ENCODE measurements around the gene BRINP3. TPM values are rescaled to one million over a fixed set of nuclear protein-coding genes. Genes with fewer than 3 reads are reported as not detected.

BRINP3 gene
- total RNA-seq, 4 donors from 2014 or later, result 5.0 to 30.3 (median 14.1) TPM

DNA sequence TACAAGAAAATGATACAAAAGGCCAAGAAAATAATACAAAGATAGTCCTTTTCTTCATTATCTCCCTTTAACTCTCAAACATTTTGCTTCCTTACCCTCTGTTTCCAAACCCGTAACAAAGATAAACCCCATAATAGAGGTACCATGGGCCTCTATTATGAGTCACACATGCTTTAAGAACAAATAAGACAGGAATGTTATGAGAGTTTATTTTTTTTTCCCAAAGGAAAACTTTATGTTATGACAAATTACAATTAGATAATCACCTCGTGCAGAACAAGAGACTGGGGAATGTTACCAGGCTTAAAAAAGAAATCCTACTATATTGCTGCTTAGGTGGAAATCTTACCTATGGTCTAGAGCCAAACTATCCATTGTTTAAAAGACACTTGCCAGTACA, 272.0 kb downstream of the BRINP3 start:
- Histone ChIP-seq H3K4me3 (no peak overlapping the region), H3K4me1 (no peaks in the 10 kb centered on the region), H3K27me3 (no peaks in the 10 kb centered on the region), H3K36me3 (no peaks in the 10 kb centered on the region), H3K27ac (no peak overlapping the region), H3K9me3 (no peaks in the 10 kb centered on the region)
- intact Hi-C loops (cut with DNase I; ENCODE audit: low total_unique reads), result no loop called here
- TF ChIP-seq, protein P1, sequence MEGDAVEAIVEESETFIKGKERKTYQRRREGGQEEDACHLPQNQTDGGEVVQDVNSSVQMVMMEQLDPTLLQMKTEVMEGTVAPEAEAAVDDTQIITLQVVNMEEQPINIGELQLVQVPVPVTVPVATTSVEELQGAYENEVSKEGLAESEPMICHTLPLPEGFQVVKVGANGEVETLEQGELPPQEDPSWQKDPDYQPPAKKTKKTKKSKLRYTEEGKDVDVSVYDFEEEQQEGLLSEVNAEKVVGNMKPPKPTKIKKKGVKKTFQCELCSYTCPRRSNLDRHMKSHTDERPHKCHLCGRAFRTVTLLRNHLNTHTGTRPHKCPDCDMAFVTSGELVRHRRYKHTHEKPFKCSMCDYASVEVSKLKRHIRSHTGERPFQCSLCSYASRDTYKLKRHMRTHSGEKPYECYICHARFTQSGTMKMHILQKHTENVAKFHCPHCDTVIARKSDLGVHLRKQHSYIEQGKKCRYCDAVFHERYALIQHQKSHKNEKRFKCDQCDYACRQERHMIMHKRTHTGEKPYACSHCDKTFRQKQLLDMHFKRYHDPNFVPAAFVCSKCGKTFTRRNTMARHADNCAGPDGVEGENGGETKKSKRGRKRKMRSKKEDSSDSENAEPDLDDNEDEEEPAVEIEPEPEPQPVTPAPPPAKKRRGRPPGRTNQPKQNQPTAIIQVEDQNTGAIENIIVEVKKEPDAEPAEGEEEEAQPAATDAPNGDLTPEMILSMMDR (IDR thresholded peaks at IDR 0.05), result no peak
- TF ChIP-seq EP300 (IDR thresholded peaks at IDR 0.05; ENCODE audit: low read depth), result no peak
- no peak for TF ChIP-seq POLR2AphosphoS5 (IDR thresholded peaks at IDR 0.05)
- no peak for TF ChIP-seq POLR2A (IDR thresholded peaks at IDR 0.05)
- in situ Hi-C loops (cut with MboI; ENCODE audit: low pct_ligation_motif_present in 1 of 4, low pct_unique_long_range_greater_than_20kb in 1 of 4, low sequenced_read_pairs in 3 of 4), result no loop called here
- 58 to 63% methylated on average over 2 of the region's 2 CpGs for WGBS, 2 donors (ENCODE audit: low coverage in 1 of 2)
- no peak for DNase-seq

DNA sequence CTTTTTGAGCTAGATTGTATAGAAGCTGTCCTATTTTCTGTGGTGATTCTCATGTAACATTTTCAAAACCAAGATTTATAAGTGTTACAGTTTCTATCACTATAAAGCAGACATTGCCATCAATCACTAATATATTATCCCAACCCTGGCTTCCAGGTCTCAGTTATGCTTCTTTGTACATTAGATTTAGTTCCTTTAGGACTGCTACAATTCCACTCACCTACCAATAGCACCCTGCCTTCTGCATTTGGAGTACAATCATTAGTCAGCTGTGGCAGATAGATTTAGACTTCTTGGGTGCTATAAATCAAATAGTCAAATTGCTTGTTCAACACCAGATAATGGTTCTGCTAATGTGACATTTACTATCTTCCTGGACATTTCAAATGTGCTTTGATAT, 281.6 kb downstream of the BRINP3 start:
- no peak overlapping the region for H3K27ac ChIP-seq
- no peaks in the 10 kb centered on the region for H3K4me1 ChIP-seq
- no peaks in the 10 kb centered on the region for H3K27me3 ChIP-seq
- DNase-seq, result no peak
- no peaks in the 10 kb centered on the region for H3K36me3 ChIP-seq
- TF ChIP-seq EP300 (IDR thresholded peaks at IDR 0.05; ENCODE audit: low read depth), result no peak
- no peak for TF ChIP-seq POLR2AphosphoS5 (IDR thresholded peaks at IDR 0.05)
- TF ChIP-seq, protein P1 (IDR thresholded peaks at IDR 0.05), result no peak
- TF ChIP-seq POLR2A (IDR thresholded peaks at IDR 0.05), result no peak
- no peak overlapping the region for H3K4me3 ChIP-seq
- H3K9me3 ChIP-seq, result no peaks in the 10 kb centered on the region
- in situ Hi-C loops (cut with MboI; ENCODE audit: low pct_ligation_motif_present in 1 of 4, low pct_unique_long_range_greater_than_20kb in 1 of 4, low sequenced_read_pairs in 3 of 4) (no loop called here), intact Hi-C loops (cut with DNase I; ENCODE audit: low total_unique reads) (no loop called here)

DNA sequence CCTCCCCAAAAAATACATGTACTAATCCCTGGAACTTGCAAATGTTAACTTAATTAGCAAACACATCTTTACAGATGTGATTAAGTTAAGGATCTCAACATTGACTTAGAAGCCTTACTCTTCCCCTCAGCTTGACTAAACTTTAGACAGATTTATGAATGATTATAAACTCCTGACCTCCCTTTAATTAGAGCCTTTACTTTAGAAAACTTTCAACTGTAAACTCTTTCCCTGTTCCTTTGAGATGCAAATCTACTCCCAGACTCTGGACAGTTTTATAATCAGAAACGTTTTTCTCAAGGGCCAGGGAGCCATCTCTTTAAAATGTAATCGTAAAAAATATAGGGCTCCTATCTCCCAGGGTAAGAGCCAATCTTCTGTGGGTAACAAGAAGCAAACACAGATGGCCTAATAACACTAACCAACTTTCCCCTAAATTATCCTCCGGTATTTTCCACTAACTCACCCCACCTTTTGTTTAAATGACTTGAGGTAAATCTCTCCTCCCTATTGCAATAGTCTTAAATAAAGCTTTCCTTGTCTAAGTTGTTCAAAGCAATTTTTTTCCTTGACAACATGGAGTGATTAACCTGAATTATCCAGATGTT, 284.1 kb downstream of the BRINP3 start:
- Histone ChIP-seq H3K36me3 (no peaks in the 10 kb centered on the region), H3K27ac (no peak overlapping the region), H3K4me3 (no peak overlapping the region), H3K27me3 (no peaks in the 10 kb centered on the region), H3K9me3 (no peaks in the 10 kb centered on the region), H3K4me1 (no peaks in the 10 kb centered on the region)
- intact Hi-C loops (cut with DNase I; ENCODE audit: low total_unique reads), result no loop called here
- in situ Hi-C loops (cut with MboI; ENCODE audit: low pct_ligation_motif_present in 1 of 4, low pct_unique_long_range_greater_than_20kb in 1 of 4, low sequenced_read_pairs in 3 of 4), result no loop called here
- whole genome bisulfite sequencing, 2 donors (ENCODE audit: low coverage in 1 of 2), result 0 to 14% methylated on average over 3 of the region's 3 CpGs
- TF ChIP-seq, protein P1 (IDR thresholded peaks at IDR 0.05), result no peak
- TF ChIP-seq POLR2A (IDR thresholded peaks at IDR 0.05) (no peak), POLR2AphosphoS5 (IDR thresholded peaks at IDR 0.05) (no peak), EP300 (IDR thresholded peaks at IDR 0.05; ENCODE audit: low read depth) (no peak)
- DNase-seq, result no peak

DNA sequence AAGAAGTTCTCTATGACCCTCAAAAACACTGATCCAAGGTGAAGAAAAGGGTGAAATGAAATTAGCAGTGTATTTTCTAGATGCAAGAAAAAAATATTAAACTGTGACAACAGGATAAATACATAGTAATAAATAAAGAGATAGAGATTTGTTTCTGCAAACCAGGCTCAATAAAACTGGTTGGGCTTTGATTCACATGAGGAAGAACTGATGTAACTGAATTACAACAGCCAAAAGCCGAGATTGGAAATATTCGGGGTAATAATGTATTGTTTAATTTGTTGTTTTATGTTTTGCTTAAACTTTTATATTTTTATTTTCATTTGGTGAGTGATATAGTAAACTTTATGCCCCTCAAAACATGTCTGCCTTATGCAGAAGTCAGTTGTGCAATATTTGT, 285.0 kb downstream of the BRINP3 start:
- no peak overlapping the region for H3K4me3 ChIP-seq
- WGBS, 2 donors (ENCODE audit: low coverage in 1 of 2), result 54 to 73% methylated on average over 2 of the region's 2 CpGs
- H3K4me1 ChIP-seq, result no peaks in the 10 kb centered on the region

More for the DNA sequence above, 285.0 kb downstream of the BRINP3 start:
- no peak overlapping the region for H3K27ac ChIP-seq
- intact Hi-C loops (cut with DNase I; ENCODE audit: low total_unique reads), result no loop called here
- DNase-seq, result no peak
- TF ChIP-seq POLR2A (IDR thresholded peaks at IDR 0.05) (no peak), POLR2AphosphoS5 (IDR thresholded peaks at IDR 0.05) (no peak), EP300 (IDR thresholded peaks at IDR 0.05; ENCODE audit: low read depth) (no peak)
- TF ChIP-seq, protein P1 (IDR thresholded peaks at IDR 0.05), result no peak
- no peaks in the 10 kb centered on the region for H3K9me3 ChIP-seq
- H3K36me3 ChIP-seq, result no peaks in the 10 kb centered on the region
- in situ Hi-C loops (cut with MboI; ENCODE audit: low pct_ligation_motif_present in 1 of 4, low pct_unique_long_range_greater_than_20kb in 1 of 4, low sequenced_read_pairs in 3 of 4), result no loop called here
- H3K27me3 ChIP-seq, result no peaks in the 10 kb centered on the region

Measured in transverse colon (tissue), 4 donors.